ENCODE data around the gene TMEM220.

GRCh38 chr17:10735251-10735650 is 5.4 kb upstream of the TMEM220 start:
- no peak for TF ChIP-seq POLR2A (IDR thresholded peaks at IDR 0.05; ENCODE audit: low read depth, low read length)
- no peak for TF ChIP-seq POLR2AphosphoS5 (IDR thresholded peaks at IDR 0.05; ENCODE audit: low read depth, low read length)
- TF ChIP-seq TAF1 (IDR thresholded peaks at IDR 0.05; ENCODE audit: borderline replicate concordance, low read depth, low read length), result no peak

Data from GM12892 (cell line).